GM11168 (cell line): ENCODE measurements around the gene ACO1.

Experiments used
- in situ Hi-C: fragments of 300-500 bp; cut with MboI; formaldehyde crosslinking; loops from one replicate; pipeline ENCODE4 v1.12.0; 2022; ENCODE audit warnings: low sequenced_read_pairs; ENCODE audit not compliant: unreplicated experiment

Gene ACO1

GRCh38 chr9:32472344-32472743, 87.9 kb downstream of the ACO1 start:
- in situ Hi-C loops = no loop called here

- in situ Hi-C loops = no loop called here
Measured at GRCh38 chr9:32483343-32483742, 98.9 kb downstream of the ACO1 start.

GRCh38 chr9:32486839-32487562, 102.6 kb downstream of the ACO1 start:
- in situ Hi-C loops = no loop called here

- in situ Hi-C loops = no loop called here
Measured at GRCh38 chr9:32487981-32488380, 103.5 kb downstream of the ACO1 start.

- in situ Hi-C loops = no loop called here
Measured at GRCh38 chr9:32490601-32491000, 106.2 kb downstream of the ACO1 start.

GRCh38 chr9:32497921-32498320, 113.5 kb downstream of the ACO1 start:
- in situ Hi-C loops = no loop called here

GRCh38 chr9:32500768-32501167, 116.3 kb downstream of the ACO1 start:
- in situ Hi-C loops = no loop called here

- in situ Hi-C loops = no loop called here
Measured at GRCh38 chr9:32501868-32502267, 117.4 kb downstream of the ACO1 start.

- in situ Hi-C loops = no loop called here
Measured at GRCh38 chr9:32502464-32502863, 118.0 kb downstream of the ACO1 start.

- in situ Hi-C loops = no loop called here
Measured at GRCh38 chr9:32503008-32503407, 118.6 kb downstream of the ACO1 start.
